IgD-negative memory B cell (primary cell): ENCODE measurements around the gene FAM20C. TPM values are rescaled to one million over a fixed set of nuclear protein-coding genes. Genes with fewer than 3 reads are reported as not detected.
A peak's percentile ranks its signal among the peaks of the same experiment; 100 is the strongest.

Experiments
- H3K27ac Mint-ChIP-seq, 3 donors: one replicate each; pipeline ENCODE4 v1.8.0; 2020 to 2022; ENCODE audit warnings: mild to moderate bottlenecking in 3 of 3, mixed read lengths in 3 of 3, moderate library complexity in 1 of 3
- H3K27me3 Mint-ChIP-seq: one replicate; pipeline ENCODE4 v1.8.0; 2021; ENCODE audit warnings: mixed read lengths
- H3K36me3 Mint-ChIP-seq: one replicate; pipeline ENCODE4 v1.8.0; 2020; ENCODE audit warnings: mild to moderate bottlenecking, mixed read lengths
- H3K4me1 Mint-ChIP-seq, 3 donors: one replicate each; pipeline ENCODE4 v1.8.0; 2020 to 2022; ENCODE audit warnings: mixed read lengths in 3 of 3, mild to moderate bottlenecking in 1 of 3
- H3K4me3 Mint-ChIP-seq, 4 donors: one replicate each; pipeline ENCODE4 v1.8.0; 2020 to 2022; ENCODE audit warnings: mild to moderate bottlenecking in 4 of 4, mixed read lengths in 4 of 4, moderate library complexity in 3 of 4
- H3K9me3 Mint-ChIP-seq, 3 donors: one replicate each; pipeline ENCODE4 v1.8.0; 2020 to 2021; ENCODE audit warnings: mixed read lengths in 3 of 3, mild to moderate bottlenecking in 1 of 3
- polyA plus RNA-seq: library from polyadenylated mRNA; unstranded; fragments of 300-500 nt; fragmentation: Illumina TruSeq; gene quantifications from one replicate; pipeline ENCODE4 v1.2.3, GENCODE V29; 2021

The FAM20C gene
- polyA plus RNA-seq, 1 donor from 2014 or later, result not detected

- Mint-ChIP-seq H3K27ac (no peak overlapping the region), H3K4me1 (peaks cover 0 to 3% (median 3%) of the 10 kb centered on the region in 3 donors), H3K36me3 (no peaks in the 10 kb centered on the region), H3K27me3 (peaks cover 27% of the 10 kb centered on the region), H3K9me3 (peaks cover 0 to 4% (median 0%) of the 10 kb centered on the region in 3 donors), H3K4me3 (peak overlapping the region in 1 of 4 donors; percentile 33)
Observed at GRCh38 chr7:190196-190595, 2.2 kb upstream of the FAM20C start.

- H3K27ac Mint-ChIP-seq, result peak overlapping the region in 1 of 3 donors; percentile 53
- H3K36me3 Mint-ChIP-seq, result peaks cover 1% of the 10 kb centered on the region
- peak overlapping the region in 3 of 4 donors; percentile 70 to 88 (median 81) for H3K4me3 Mint-ChIP-seq
- H3K4me1 Mint-ChIP-seq, result peaks cover 0 to 3% (median 3%) of the 10 kb centered on the region in 3 donors
- peaks cover 32% of the 10 kb centered on the region for H3K27me3 Mint-ChIP-seq
- H3K9me3 Mint-ChIP-seq, result peaks cover 0 to 4% (median 0%) of the 10 kb centered on the region in 3 donors
Observed at GRCh38 chr7:191105-191980, 1.0 kb upstream of the FAM20C start.

- Mint-ChIP-seq H3K4me1 (peaks cover 0 to 3% (median 3%) of the 10 kb centered on the region in 3 donors), H3K36me3 (peaks cover 1% of the 10 kb centered on the region), H3K4me3 (no peak overlapping the region), H3K9me3 (no peaks in the 10 kb centered on the region), H3K27ac (no peak overlapping the region), H3K27me3 (peaks cover 37% of the 10 kb centered on the region)
Observed at GRCh38 chr7:192701-193480, 520 bp downstream of the FAM20C start.

- peaks cover 1% of the 10 kb centered on the region for H3K36me3 Mint-ChIP-seq
- H3K9me3 Mint-ChIP-seq, result no peaks in the 10 kb centered on the region
- H3K4me1 Mint-ChIP-seq, result peaks cover 0 to 3% (median 3%) of the 10 kb centered on the region in 3 donors
- peaks cover 37% of the 10 kb centered on the region for H3K27me3 Mint-ChIP-seq
- H3K27ac Mint-ChIP-seq, result no peak overlapping the region
- H3K4me3 Mint-ChIP-seq, result peak overlapping the region in 1 of 4 donors; percentile 30
Observed at GRCh38 chr7:193481-194251, 1.3 kb downstream of the FAM20C start.

- peak overlapping the region in 2 of 4 donors; percentile 30 to 41 for H3K4me3 Mint-ChIP-seq
- peaks cover 0 to 3% (median 3%) of the 10 kb centered on the region in 3 donors for H3K4me1 Mint-ChIP-seq
- H3K27ac Mint-ChIP-seq, result no peak overlapping the region
- peaks cover 1% of the 10 kb centered on the region for H3K36me3 Mint-ChIP-seq
- H3K9me3 Mint-ChIP-seq, result no peaks in the 10 kb centered on the region
- H3K27me3 Mint-ChIP-seq, result peaks cover 36% of the 10 kb centered on the region
Observed at GRCh38 chr7:194252-195009, 2.1 kb downstream of the FAM20C start.

GRCh38 chr7:195010-195829, 2.8 kb downstream of the FAM20C start:
- H3K27ac Mint-ChIP-seq, result no peak overlapping the region
- peaks cover 1% of the 10 kb centered on the region for H3K36me3 Mint-ChIP-seq
- peaks cover 31% of the 10 kb centered on the region for H3K27me3 Mint-ChIP-seq
- H3K9me3 Mint-ChIP-seq, result no peaks in the 10 kb centered on the region
- peak overlapping the region in 2 of 4 donors; percentile 44 to 68 for H3K4me3 Mint-ChIP-seq
- peaks cover 0 to 3% (median 3%) of the 10 kb centered on the region in 3 donors for H3K4me1 Mint-ChIP-seq

- H3K27ac Mint-ChIP-seq, result no peak overlapping the region
Observed at GRCh38 chr7:195830-196128, 3.4 kb downstream of the FAM20C start.

GRCh38 chr7:196283-196682, 3.9 kb downstream of the FAM20C start:
- Mint-ChIP-seq H3K4me1 (peaks cover 0 to 3% (median 3%) of the 10 kb centered on the region in 3 donors), H3K27ac (no peak overlapping the region), H3K9me3 (no peaks in the 10 kb centered on the region), H3K4me3 (peak overlapping the region in 2 of 4 donors; percentile 57 to 60), H3K27me3 (peaks cover 26% of the 10 kb centered on the region), H3K36me3 (peaks cover 1% of the 10 kb centered on the region)

More at GRCh38 chr7:195830-196128, 3.4 kb downstream of the FAM20C start:
- Mint-ChIP-seq H3K4me1 (peaks cover 0 to 3% (median 3%) of the 10 kb centered on the region in 3 donors), H3K4me3 (peak overlapping the region in 2 of 4 donors; percentile 57 to 60), H3K27me3 (peaks cover 30% of the 10 kb centered on the region), H3K36me3 (peaks cover 1% of the 10 kb centered on the region), H3K9me3 (no peaks in the 10 kb centered on the region)

- Mint-ChIP-seq H3K4me3 (no peak overlapping the region), H3K9me3 (no peaks in the 10 kb centered on the region), H3K27me3 (peaks cover 23% of the 10 kb centered on the region), H3K27ac (no peak overlapping the region), H3K4me1 (no peaks in the 10 kb centered on the region), H3K36me3 (peaks cover 3% of the 10 kb centered on the region)
Observed at GRCh38 chr7:196778-197321, 4.5 kb downstream of the FAM20C start.

GRCh38 chr7:197413-198335, 5.3 kb downstream of the FAM20C start:
- H3K27me3 Mint-ChIP-seq, result peaks cover 23% of the 10 kb centered on the region
- H3K27ac Mint-ChIP-seq, result no peak overlapping the region

GRCh38 chr7:199483-200249, 7.3 kb downstream of the FAM20C start:
- H3K9me3 Mint-ChIP-seq, result no peaks in the 10 kb centered on the region
- peaks cover 15% of the 10 kb centered on the region for H3K27me3 Mint-ChIP-seq
- no peak overlapping the region for H3K27ac Mint-ChIP-seq
- H3K4me3 Mint-ChIP-seq, result no peak overlapping the region
- H3K36me3 Mint-ChIP-seq, result peaks cover 3% of the 10 kb centered on the region
- H3K4me1 Mint-ChIP-seq, result no peaks in the 10 kb centered on the region

More at GRCh38 chr7:197413-198335, 5.3 kb downstream of the FAM20C start:
- no peaks in the 10 kb centered on the region for H3K9me3 Mint-ChIP-seq
- H3K36me3 Mint-ChIP-seq, result peaks cover 3% of the 10 kb centered on the region
- H3K4me1 Mint-ChIP-seq, result no peaks in the 10 kb centered on the region
- no peak overlapping the region for H3K4me3 Mint-ChIP-seq

- Mint-ChIP-seq H3K27me3 (peaks cover 9% of the 10 kb centered on the region), H3K9me3 (no peaks in the 10 kb centered on the region), H3K4me3 (no peak overlapping the region), H3K27ac (no peak overlapping the region), H3K4me1 (no peaks in the 10 kb centered on the region), H3K36me3 (peaks cover 3% of the 10 kb centered on the region)
Observed at GRCh38 chr7:200290-200689, 7.9 kb downstream of the FAM20C start.
